Esophagus squamous epithelium (tissue), 5 donors: ENCODE measurements around the gene CRTAP. TPM values are rescaled to one million over a fixed set of nuclear protein-coding genes. Genes with fewer than 3 reads are reported as not detected.
"Not testable (repeated sequence)": the region's sequence is repeated elsewhere in the genome, so short reads cannot be mapped to it uniquely, and the experiment has no call there.

ENCODE experiments used
- DNase-seq: peaks from one replicate; lab custom pipeline; 2025; lab: John Stamatoyannopoulos, UW
- H3K27ac ChIP-seq, 4 donors: fragments of 200-600 bp; sonication (generic); one replicate each; pipeline ENCODE4 v1.5.1; 2016 to 2019; ENCODE audit warnings: mild to moderate bottlenecking in 1 of 4
- H3K27me3 ChIP-seq, 4 donors: fragments of 200-600 bp; sonication (generic); 1 replicate in 3 of 4; 2 replicates in 1 of 4; pipeline versions ENCODE4 v1.5.1 to v1.6.0; 2017 to 2021; ENCODE audit warnings: antibody characterized with exemption in 1 of 4
- H3K36me3 ChIP-seq, 3 donors: fragments of 200-600 bp; sonication (generic); one replicate each; pipeline ENCODE4 v1.5.1; 2016 to 2019
- H3K4me1 ChIP-seq, 3 donors: fragments of 200-600 bp; sonication (generic); one replicate each; pipeline ENCODE4 v1.5.1; 2017 to 2019
- H3K4me3 ChIP-seq, 4 donors: fragments of 200-600 bp; sonication (generic); 1 replicate in 3 of 4; 2 replicates in 1 of 4; pipeline ENCODE4 v1.5.1; 2016 to 2019; ENCODE audit warnings: mild to moderate bottlenecking in 2 of 4, moderate library complexity in 1 of 4
- H3K9me3 ChIP-seq, 3 donors: fragments of 200-600 bp; sonication (generic); one replicate each; pipeline ENCODE4 v1.5.1; 2016 to 2019
- POLR2A ChIP-seq, 4 donors: fragments of 450-650 bp; IDR thresholded peaks; one replicate each; pipeline ENCODE4 v1.6.1; 2017; ENCODE audit warnings: antibody characterized with exemption in 4 of 4, mild to moderate bottlenecking in 4 of 4, moderate library complexity in 3 of 4
- WGBS, 2 donors: methylation state at CpG; one replicate each; pipeline ENCODE4 v1.1.5; 2018; 5-methylcytosine and 5-hydroxymethylcytosine counted together
- intact Hi-C: fragments of 100-400 bp; cut with DNase I; formaldehyde crosslinking; loops from one replicate; pipeline ENCODE4 v1.15.0; 2022
- total RNA-seq, 4 donors: library from RNA; depleted of rRNA; stranded (reverse); fragments of >200 nt; gene quantifications; one replicate each; pipeline ENCODE4 v1.1.0, GENCODE V29; 2016
- TF ChIP-seq, protein P1 (sequence below), 6 experiments: fragments of 450-650 bp in 4 of 6; fragments of 200-600 bp in 2 of 6; sonication (generic) in 2 of 6; IDR thresholded peaks; one replicate each; pipeline ENCODE4 v1.5.1; 2016 to 2019; ENCODE audit warnings: antibody characterized with exemption in 6 of 6, mild to moderate bottlenecking in 4 of 6, moderate library complexity in 4 of 6
- donor health status: DM: yes; HTN: yes; CAD: no.

CRTAP gene
- total RNA-seq, 4 donors from 2014 or later = 67.1 to 159 (median 90.9) TPM

DNA sequence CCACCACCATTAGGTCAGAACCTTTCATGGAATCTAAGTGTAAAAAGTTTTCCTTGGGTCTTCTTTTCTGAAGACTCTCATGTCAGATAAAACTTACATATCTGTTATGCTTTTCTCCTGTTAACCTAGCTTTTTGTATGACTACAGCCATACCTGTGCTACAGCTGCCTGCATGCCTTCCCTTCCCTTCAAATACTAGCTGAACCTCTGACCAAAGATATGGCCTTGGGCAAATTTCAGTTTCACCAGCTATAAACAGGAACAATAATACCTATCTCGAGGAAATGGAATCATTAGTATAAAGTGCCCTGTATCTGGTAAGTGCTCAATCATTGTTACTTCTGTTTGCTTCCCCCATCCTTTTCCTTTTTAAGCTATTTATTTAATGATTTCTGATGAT, 41.9 kb upstream of the CRTAP start:
- no peak overlapping the region for H3K4me3 ChIP-seq
- no peaks in the 10 kb centered on the region for H3K27me3 ChIP-seq
- TF ChIP-seq, protein P1, sequence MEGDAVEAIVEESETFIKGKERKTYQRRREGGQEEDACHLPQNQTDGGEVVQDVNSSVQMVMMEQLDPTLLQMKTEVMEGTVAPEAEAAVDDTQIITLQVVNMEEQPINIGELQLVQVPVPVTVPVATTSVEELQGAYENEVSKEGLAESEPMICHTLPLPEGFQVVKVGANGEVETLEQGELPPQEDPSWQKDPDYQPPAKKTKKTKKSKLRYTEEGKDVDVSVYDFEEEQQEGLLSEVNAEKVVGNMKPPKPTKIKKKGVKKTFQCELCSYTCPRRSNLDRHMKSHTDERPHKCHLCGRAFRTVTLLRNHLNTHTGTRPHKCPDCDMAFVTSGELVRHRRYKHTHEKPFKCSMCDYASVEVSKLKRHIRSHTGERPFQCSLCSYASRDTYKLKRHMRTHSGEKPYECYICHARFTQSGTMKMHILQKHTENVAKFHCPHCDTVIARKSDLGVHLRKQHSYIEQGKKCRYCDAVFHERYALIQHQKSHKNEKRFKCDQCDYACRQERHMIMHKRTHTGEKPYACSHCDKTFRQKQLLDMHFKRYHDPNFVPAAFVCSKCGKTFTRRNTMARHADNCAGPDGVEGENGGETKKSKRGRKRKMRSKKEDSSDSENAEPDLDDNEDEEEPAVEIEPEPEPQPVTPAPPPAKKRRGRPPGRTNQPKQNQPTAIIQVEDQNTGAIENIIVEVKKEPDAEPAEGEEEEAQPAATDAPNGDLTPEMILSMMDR (IDR thresholded peaks at IDR 0.05) = no peak
- no peak for TF ChIP-seq POLR2A (IDR thresholded peaks at IDR 0.05)
- H3K27ac ChIP-seq = no peak overlapping the region
- no peaks in the 10 kb centered on the region for H3K9me3 ChIP-seq
- intact Hi-C loops = loop anchor here (5.0 kb wide), 1 partner anchor 120 kb away; the partner anchor contains the start of gene CCR4
- DNase-seq = no peak
- peaks cover 0 to 73% (median 0%) of the 10 kb centered on the region in 3 donors for H3K36me3 ChIP-seq
- H3K4me1 ChIP-seq = peaks cover 0 to 6% (median 5%) of the 10 kb centered on the region in 3 donors
- WGBS, 2 donors = 71 to 83% methylated on average over 1 of the region's 1 CpG

DNA sequence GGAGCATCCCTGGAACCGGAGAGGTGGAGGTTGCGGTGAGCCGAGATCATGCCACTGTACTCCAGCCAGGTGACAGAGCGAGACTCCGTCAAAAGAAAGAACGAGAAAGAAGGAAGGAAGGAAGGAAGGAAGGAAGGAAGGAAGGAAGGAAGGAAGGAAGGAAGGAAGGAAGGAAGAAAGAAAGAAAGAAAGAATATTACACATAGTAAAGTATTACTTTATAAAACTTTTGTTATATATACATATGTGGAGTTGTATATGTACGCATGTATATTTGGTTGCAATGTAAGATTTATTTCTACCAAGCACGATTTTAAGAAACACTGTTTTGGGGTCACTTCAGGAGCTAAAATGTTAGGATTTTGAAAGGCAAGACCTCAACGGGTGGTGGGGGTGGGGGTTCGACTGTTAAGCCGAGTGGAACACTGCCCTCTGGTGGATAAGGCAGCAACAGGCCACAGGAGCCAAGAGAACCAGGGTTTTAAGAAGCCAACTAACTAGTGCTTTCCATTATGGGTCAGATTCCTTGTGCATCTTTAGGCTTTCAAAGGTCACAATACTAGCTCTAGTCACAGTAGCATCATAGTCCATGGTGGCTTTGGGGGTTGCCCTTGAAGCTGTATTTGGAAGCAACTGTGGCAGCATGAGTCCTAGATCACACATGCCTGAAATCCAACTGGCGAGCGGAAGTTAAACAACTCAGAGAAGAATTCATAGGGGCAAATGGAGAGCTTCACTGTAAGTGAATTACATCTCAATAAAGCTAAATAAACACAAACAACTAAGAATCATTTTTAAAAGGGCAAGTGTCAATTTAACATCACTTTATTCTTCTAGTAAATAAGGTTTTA, 39.4 kb upstream of the CRTAP start:
- no peak for DNase-seq
- Histone ChIP-seq H3K36me3 (peaks cover 0 to 49% (median 0%) of the 10 kb centered on the region in 3 donors), H3K4me1 (peaks cover 0 to 6% (median 5%) of the 10 kb centered on the region in 3 donors), H3K27me3 (no peaks in the 10 kb centered on the region), H3K27ac (no peak overlapping the region), H3K9me3 (no peaks in the 10 kb centered on the region), H3K4me3 (no peak overlapping the region)
- no peak for TF ChIP-seq POLR2A (IDR thresholded peaks at IDR 0.05)
- TF ChIP-seq, protein P1 (IDR thresholded peaks at IDR 0.05) = peak; percentile 68 to 84 (median 80)
- WGBS, 2 donors = 58 to 64% methylated on average over 12 to 13 of the region's 13 CpGs
- intact Hi-C loops = loop anchor here (5.0 kb wide), 1 partner anchor 122 kb away; the partner anchor contains the start of gene CCR4

DNA sequence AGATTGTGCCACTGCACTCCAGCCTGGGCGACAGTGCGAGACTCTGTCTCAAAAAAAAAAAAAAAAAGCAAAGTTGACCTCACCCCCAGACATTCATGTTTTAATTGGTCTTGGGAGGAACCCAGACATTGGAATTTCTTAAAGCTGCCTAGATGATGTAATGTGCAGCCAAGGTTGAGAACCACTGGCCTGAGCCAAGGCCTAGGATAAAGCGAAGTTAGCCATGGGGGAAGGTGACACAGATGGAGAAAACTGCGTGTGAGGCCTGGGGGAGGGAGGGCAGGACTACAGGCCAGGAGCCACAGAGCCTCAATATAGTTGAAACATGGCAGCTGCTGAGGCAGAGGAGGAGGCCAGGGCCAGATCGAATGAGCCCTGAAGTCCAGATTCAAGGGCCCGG, 37.8 kb upstream of the CRTAP start:
- intact Hi-C loops = no loop called here
- H3K36me3 ChIP-seq = peaks cover 0 to 34% (median 0%) of the 10 kb centered on the region in 3 donors
- H3K27ac ChIP-seq = no peak overlapping the region
- TF ChIP-seq POLR2A (IDR thresholded peaks at IDR 0.05) = no peak
- TF ChIP-seq, protein P1 (IDR thresholded peaks at IDR 0.05) = no peak
- peaks cover 0 to 6% (median 5%) of the 10 kb centered on the region in 3 donors for H3K4me1 ChIP-seq
- no peaks in the 10 kb centered on the region for H3K9me3 ChIP-seq
- no peak overlapping the region for H3K4me3 ChIP-seq
- 80 to 83% methylated on average over 4 to 6 of the region's 6 CpGs for WGBS, 2 donors
- DNase-seq = no peak
- H3K27me3 ChIP-seq = no peaks in the 10 kb centered on the region

DNA sequence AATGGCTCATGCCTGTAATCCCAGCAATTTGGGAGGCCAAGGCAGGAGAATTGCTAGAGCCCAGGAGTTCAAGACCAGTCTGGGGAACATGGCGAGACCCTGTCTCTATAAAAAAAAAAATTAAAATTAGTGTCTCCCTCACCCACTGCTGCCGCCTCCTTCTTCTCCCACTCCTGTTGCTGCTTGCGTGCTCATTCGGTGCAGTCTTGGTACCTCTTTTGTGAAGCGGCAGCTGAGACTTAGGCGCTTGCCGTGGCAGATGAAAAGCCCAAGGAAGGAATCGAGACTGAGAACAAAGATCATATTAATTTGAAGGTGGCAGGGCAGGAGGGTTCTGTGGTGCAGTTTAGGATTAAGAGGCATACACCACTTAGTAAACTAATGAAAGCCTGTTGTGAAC, 36.9 kb upstream of the CRTAP start:
- Histone ChIP-seq H3K27ac (no peak overlapping the region), H3K4me3 (no peak overlapping the region), H3K4me1 (peaks cover 0 to 6% (median 5%) of the 10 kb centered on the region in 3 donors), H3K9me3 (no peaks in the 10 kb centered on the region), H3K27me3 (no peaks in the 10 kb centered on the region), H3K36me3 (peaks cover 0 to 24% (median 0%) of the 10 kb centered on the region in 3 donors)
- 88 to 93% methylated on average over 6 to 7 of the region's 8 CpGs for WGBS, 2 donors
- DNase-seq = no peak
- no peak for TF ChIP-seq POLR2A (IDR thresholded peaks at IDR 0.05)
- TF ChIP-seq, protein P1 (IDR thresholded peaks at IDR 0.05) = no peak
- intact Hi-C loops = no loop called here

DNA sequence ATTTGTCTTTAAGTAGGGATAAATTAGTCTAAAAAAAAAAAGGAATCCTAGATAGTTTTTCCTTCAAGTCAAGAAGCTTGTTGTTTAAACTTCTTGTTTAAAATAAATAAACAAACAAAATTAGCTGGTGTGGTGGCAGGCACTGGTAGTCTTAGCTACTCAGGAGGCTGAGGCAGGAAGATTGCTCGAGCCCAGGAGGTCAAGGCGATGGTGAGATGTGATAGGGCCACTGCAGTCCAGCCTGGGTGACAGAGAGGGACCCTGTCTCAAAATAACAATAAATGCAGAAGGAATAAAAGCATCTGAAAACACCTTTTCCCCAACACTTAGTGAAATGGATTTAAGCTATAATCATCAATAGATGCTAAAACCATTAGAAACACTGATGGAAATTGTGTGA, 35.8 kb upstream of the CRTAP start:
- Histone ChIP-seq H3K27ac (no peak overlapping the region), H3K36me3 (peaks cover 0 to 14% (median 0%) of the 10 kb centered on the region in 3 donors), H3K4me1 (peaks cover 0 to 6% (median 5%) of the 10 kb centered on the region in 3 donors), H3K9me3 (no peaks in the 10 kb centered on the region), H3K4me3 (no peak overlapping the region), H3K27me3 (no peaks in the 10 kb centered on the region)
- TF ChIP-seq, protein P1 (IDR thresholded peaks at IDR 0.05) = no peak
- no peak for TF ChIP-seq POLR2A (IDR thresholded peaks at IDR 0.05)
- whole genome bisulfite sequencing, 2 donors = 86 to 95% methylated on average over 2 of the region's 2 CpGs
- DNase-seq = no peak
- intact Hi-C loops = no loop called here

DNA sequence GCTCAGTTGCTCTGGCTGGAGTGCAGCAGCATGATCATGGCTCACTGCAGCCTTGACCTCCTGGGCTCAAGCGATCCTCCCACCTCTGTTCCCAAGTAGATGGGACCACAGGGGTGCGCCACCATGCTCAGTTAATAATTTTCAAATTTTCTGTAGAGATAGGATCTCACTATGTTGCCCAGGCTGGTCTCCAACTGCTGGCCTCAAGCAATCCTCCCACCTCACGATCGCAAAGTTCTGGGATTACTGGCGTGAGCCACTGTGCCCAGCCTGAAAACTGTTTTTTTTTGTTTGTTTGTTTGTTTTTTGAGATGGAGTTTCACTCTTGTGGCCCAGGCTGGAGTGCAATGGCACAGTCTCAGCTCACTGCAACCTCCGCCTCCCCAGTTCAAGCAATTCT, 34.0 kb upstream of the CRTAP start:
- H3K4me3 ChIP-seq, H3K9me3 ChIP-seq, H3K27me3 ChIP-seq, DNase-seq, H3K27ac ChIP-seq, H3K4me1 ChIP-seq, intact Hi-C loops: not testable (repeated sequence)
- peaks cover 0 to 14% (median 0%) of the 10 kb centered on the region in 3 donors for H3K36me3 ChIP-seq
- 90 to 98% methylated on average over 6 of the region's 6 CpGs for WGBS, 2 donors
